Neutrophil (primary cell): ENCODE results near the gene ZCCHC8.

Experiments
- H3K27ac ChIP-seq: fragments of 200-600 bp; sonication (generic); 2 replicates; pipeline ENCODE4 v1.5.1; 2016; ENCODE audit warnings: mild to moderate bottlenecking, moderate library complexity
- H3K27me3 ChIP-seq: fragments of 200-600 bp; sonication (generic); 2 replicates; pipeline ENCODE4 v1.6.0; 2016; ENCODE audit warnings: mild to moderate bottlenecking
- H3K36me3 ChIP-seq: fragments of 200-600 bp; sonication (generic); 2 replicates; pipeline ENCODE4 v1.5.1; 2017
- H3K4me1 ChIP-seq, 2 experiments: fragments of 200-600 bp in 1 of 2; sonication (generic) in 1 of 2; 1 replicate in 1 of 2; 2 replicates in 1 of 2; pipeline versions ENCODE4 v1.5.1 to v1.6.1; 2013 to 2016; ENCODE audit warnings: low read depth in 1 of 2, low read length in 1 of 2, mild to moderate bottlenecking in 1 of 2, moderate library complexity in 1 of 2; ENCODE audit not compliant: control insufficient read depth in 1 of 2, insufficient read depth in 1 of 2
- H3K4me3 ChIP-seq, 2 experiments: fragments of 200-600 bp in 1 of 2; sonication (generic) in 1 of 2; 1 replicate in 1 of 2; 2 replicates in 1 of 2; pipeline ENCODE4 v1.5.1; 2013 to 2016; ENCODE audit warnings: low read depth in 1 of 2, low read length in 1 of 2, mild to moderate bottlenecking in 1 of 2, moderate library complexity in 1 of 2
- H3K9me3 ChIP-seq: fragments of 200-600 bp; sonication (generic); 2 replicates; pipeline ENCODE4 v1.5.1; 2016
- CTCF ChIP-seq: fragments of 200-600 bp; sonication (generic); IDR thresholded peaks from 2 replicates; pipeline ENCODE4 v1.5.1; 2016; ENCODE audit warnings: antibody characterized with exemption

Gene ZCCHC8

GRCh38 chr12:122421821-122422729 lies 78.7 kb downstream of the ZCCHC8 start, which contains the start of gene CLIP1:
Gene CLIP1, minus strand, starts transcription at chr12:122422669. Its CDS starts 42,217 bp downstream, at chr12:122380452.
- peak within 1 kb of the TSS; percentile 89 to 91 for H3K4me3 ChIP-seq
- H3K36me3 ChIP-seq: no peaks in the 10 kb centered on the region

More at GRCh38 chr12:122421821-122422729, 78.7 kb downstream of the ZCCHC8 start, which contains the start of gene CLIP1:
- H3K4me1 ChIP-seq: peaks cover 25 to 27% of the 10 kb centered on the region in 2 experiments
- peak within 1 kb of the TSS; percentile 93 for H3K27ac ChIP-seq
- H3K27me3 ChIP-seq: peaks cover 15% of the 10 kb centered on the region
- peak; percentile 63 for TF ChIP-seq CTCF
- no peaks in the 10 kb centered on the region for H3K9me3 ChIP-seq
